NCI-H1436 treated with DMSO at 0.1 percent for 48 hours (cell line): ENCODE results near the gene TRAPPC12.
"Not testable (repeated sequence)": the region's sequence is repeated elsewhere in the genome, so short reads cannot be mapped to it uniquely, and the experiment has no call there.

Source experiments
- DNase-seq: peaks from one replicate; lab custom pipeline; 2025; lab: John Stamatoyannopoulos, UW

TRAPPC12 gene

GRCh38 chr2:3369340-3370181 lies 9.9 kb upstream of the TRAPPC12 start:
- not testable (repeated sequence) for DNase-seq

GRCh38 chr2:3376821-3377220 lies 2.7 kb upstream of the TRAPPC12 start:
- DNase-seq: no peak

- DNase-seq: no peak
Observed at GRCh38 chr2:3377279-3377611, 2.2 kb upstream of the TRAPPC12 start.

GRCh38 chr2:3377612-3378432 lies 1.7 kb upstream of the TRAPPC12 start, which contains the start of gene EIPR1:
TSS of gene EIPR1 (minus strand) at chr2:3377818. CDS start at chr2:3377689, 129 bp downstream.
- DNase-seq: peak; percentile 75

- DNase-seq: peak; percentile 67
Observed at GRCh38 chr2:3379339-3379646, 201 bp upstream of the TRAPPC12 start.

GRCh38 chr2:3386448-3386958 lies 7.0 kb downstream of the TRAPPC12 start:
- no peak for DNase-seq

GRCh38 chr2:3387011-3387410 lies 7.5 kb downstream of the TRAPPC12 start:
- DNase-seq: no peak

GRCh38 chr2:3387644-3388411 lies 8.3 kb downstream of the TRAPPC12 start:
- no peak for DNase-seq

GRCh38 chr2:3388412-3388738 lies 8.9 kb downstream of the TRAPPC12 start:
- DNase-seq: no peak

GRCh38 chr2:3389193-3389592 lies 9.7 kb downstream of the TRAPPC12 start:
- no peak for DNase-seq

- DNase-seq: no peak
Observed at GRCh38 chr2:3390041-3390440, 10.5 kb downstream of the TRAPPC12 start.

- no peak for DNase-seq
Observed at GRCh38 chr2:3392216-3392615, 12.7 kb downstream of the TRAPPC12 start.

- no peak for DNase-seq
Observed at GRCh38 chr2:3396920-3397559, 17.5 kb downstream of the TRAPPC12 start.

- no peak for DNase-seq
Observed at GRCh38 chr2:3398857-3399256, 19.4 kb downstream of the TRAPPC12 start.

- no peak for DNase-seq
Observed at GRCh38 chr2:3399381-3399780, 19.9 kb downstream of the TRAPPC12 start.

- no peak for DNase-seq
Observed at GRCh38 chr2:3399829-3400228, 20.3 kb downstream of the TRAPPC12 start.

- DNase-seq: no peak
Observed at GRCh38 chr2:3403587-3404334, 24.3 kb downstream of the TRAPPC12 start.

GRCh38 chr2:3404349-3404894 lies 24.9 kb downstream of the TRAPPC12 start:
- DNase-seq: no peak

GRCh38 chr2:3405307-3405706 lies 25.8 kb downstream of the TRAPPC12 start:
- DNase-seq: no peak

GRCh38 chr2:3405876-3406275 lies 26.4 kb downstream of the TRAPPC12 start:
- DNase-seq: no peak

GRCh38 chr2:3406501-3406900 lies 27.0 kb downstream of the TRAPPC12 start:
- DNase-seq: no peak
